A673 (cell line): ENCODE data around the gene ABI2.

Experiments
- EZH2 ChIP-seq: fragments of 200-600 bp; sonication (generic); IDR thresholded peaks from 2 replicates; pipeline ENCODE4 v1.6.1; 2017; ENCODE audit warnings: borderline replicate concordance, low read depth, mild to moderate bottlenecking, mixed read lengths, antibody characterized with exemption, low read length; ENCODE audit not compliant: poor library complexity, severe bottlenecking
- TF ChIP-seq, protein P1 (sequence below): fragments of 300-800, 200-600 bp; sonication (generic); conservative IDR thresholded peaks from 2 replicates; pipeline ENCODE4 v1.5.1; 2017; ENCODE audit warnings: low read depth, mild to moderate bottlenecking, antibody characterized with exemption, low read length, moderate library complexity, mixed read lengths

DNA sequence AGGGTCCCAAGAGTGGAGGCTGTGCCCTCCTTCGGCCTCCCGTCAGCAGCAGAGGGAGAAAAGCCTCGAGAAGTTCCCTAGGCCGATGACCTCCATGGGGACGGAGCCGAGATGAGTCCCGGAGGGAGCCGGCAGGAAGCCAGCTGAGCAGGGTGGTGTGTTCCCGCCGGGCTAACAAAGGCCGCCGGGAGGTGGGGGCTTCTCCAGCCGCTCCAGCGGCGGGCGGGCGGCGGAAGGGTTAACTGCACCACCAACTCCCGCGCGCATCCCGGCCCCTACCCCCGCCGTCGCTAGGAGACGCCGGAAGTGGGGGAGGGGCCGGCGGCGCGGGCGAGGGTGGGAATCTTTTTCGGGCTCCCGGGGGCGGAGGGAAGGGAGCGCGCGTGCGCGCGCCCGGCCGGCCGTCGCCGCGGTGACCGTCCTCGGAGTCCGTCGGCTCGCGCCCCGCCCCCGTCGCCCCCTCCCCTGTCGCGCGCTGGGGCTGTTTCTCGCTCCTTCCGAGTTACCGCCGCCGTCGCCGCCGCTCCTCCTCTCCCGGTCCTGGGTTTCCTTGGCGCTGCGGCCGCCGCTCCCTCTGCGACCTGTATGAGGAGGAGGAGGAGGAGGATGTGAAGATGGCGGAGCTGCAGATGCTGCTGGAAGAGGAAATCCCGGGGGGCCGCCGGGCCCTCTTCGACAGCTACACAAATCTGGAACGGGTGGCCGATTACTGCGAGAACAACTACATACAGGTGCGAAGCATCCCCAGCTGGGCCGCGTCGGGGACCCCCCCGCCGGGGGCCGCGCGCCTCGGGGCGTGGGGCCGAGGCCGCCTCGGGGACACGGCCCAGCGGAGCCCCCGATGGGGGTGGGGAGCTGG, at the start of gene ABI2:
- TF ChIP-seq, protein P1, sequence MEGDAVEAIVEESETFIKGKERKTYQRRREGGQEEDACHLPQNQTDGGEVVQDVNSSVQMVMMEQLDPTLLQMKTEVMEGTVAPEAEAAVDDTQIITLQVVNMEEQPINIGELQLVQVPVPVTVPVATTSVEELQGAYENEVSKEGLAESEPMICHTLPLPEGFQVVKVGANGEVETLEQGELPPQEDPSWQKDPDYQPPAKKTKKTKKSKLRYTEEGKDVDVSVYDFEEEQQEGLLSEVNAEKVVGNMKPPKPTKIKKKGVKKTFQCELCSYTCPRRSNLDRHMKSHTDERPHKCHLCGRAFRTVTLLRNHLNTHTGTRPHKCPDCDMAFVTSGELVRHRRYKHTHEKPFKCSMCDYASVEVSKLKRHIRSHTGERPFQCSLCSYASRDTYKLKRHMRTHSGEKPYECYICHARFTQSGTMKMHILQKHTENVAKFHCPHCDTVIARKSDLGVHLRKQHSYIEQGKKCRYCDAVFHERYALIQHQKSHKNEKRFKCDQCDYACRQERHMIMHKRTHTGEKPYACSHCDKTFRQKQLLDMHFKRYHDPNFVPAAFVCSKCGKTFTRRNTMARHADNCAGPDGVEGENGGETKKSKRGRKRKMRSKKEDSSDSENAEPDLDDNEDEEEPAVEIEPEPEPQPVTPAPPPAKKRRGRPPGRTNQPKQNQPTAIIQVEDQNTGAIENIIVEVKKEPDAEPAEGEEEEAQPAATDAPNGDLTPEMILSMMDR = no peak
- no peak for TF ChIP-seq EZH2
